KOPT-K1 (cell line): ENCODE results near the gene ETF1.

Experiments
- H3K27ac ChIP-seq: fragments of 200-600 bp; sonication (generic); 2 replicates; pipeline ENCODE4 v1.5.1; 2016; ENCODE audit warnings: antibody characterized with exemption, mild to moderate bottlenecking, low read depth, low read length; ENCODE audit not compliant: poor library complexity, severe bottlenecking
- H3K36me3 ChIP-seq: fragments of 200-600 bp; sonication (generic); 2 replicates; pipeline ENCODE4 v1.5.1; 2017; ENCODE audit warnings: antibody characterized with exemption, mild to moderate bottlenecking, low read length, moderate library complexity; ENCODE audit not compliant: insufficient read depth
- H3K9me3 ChIP-seq: fragments of 200-600 bp; sonication (generic); 2 replicates; pipeline ENCODE4 v1.5.1; 2017; ENCODE audit warnings: antibody characterized with exemption, low read length, mild to moderate bottlenecking; ENCODE audit not compliant: insufficient read depth, poor library complexity, severe bottlenecking

The ETF1 gene

DNA sequence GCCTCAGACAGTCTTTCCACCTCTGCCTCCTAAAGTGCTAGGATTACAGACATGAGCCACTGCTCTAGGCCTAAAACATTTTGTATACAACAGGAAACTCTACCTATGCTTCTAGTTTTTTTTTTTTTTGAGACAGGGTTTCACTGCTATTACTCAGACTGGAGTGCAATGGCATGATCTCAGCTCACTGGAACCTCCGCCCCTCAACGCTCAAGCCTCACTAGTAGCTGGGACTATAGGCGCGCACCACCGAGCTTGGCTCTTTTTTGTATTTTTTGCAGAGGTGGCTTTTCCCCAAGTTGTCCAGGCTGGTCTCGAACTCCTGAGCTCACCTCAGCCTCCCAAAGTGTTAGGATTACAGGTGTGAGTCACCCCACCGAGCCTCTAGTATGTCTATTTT lies 26.7 kb upstream of the ETF1 start:
- Histone ChIP-seq H3K9me3 (no peaks in the 10 kb centered on the region), H3K27ac (no peak overlapping the region), H3K36me3 (peaks cover 91% of the 10 kb centered on the region)

DNA sequence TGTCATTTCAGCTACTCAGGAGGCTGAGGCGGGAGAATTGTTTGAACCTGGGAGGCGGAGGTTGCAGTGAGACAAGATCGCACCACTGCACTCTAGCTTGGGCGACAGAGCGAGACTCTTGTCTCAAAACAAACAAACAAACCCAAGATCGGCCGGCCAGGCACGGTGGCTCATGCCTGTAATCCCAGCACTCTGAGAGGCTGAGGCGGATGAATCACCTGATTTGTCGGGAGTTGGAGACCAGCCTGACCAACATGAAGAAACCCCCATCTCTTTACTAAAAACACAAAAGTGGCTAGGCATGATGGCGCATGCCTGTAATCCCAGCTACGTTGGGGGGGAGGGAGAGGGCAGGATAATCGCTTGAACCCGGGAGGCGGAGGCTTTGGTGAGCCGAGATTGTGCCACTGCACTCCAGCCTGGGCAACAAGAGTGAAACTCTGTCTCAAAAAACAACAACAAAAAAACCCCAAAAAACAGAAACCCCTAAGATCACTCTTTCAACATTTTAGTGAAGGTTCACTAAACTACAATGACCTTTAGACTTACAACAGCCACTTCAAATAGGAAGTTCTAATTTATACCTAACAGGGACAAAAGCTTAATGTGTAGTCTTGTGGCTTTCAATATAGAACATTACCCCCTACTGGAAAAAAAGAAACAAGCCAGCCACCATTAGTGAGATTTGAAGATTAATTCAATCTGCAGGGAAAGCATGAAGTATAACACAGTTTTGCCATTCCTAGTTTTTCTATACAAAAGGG lies 25.2 kb upstream of the ETF1 start:
- H3K27ac ChIP-seq: no peak overlapping the region
- H3K9me3 ChIP-seq: no peaks in the 10 kb centered on the region
- peaks cover 100% of the 10 kb centered on the region for H3K36me3 ChIP-seq

DNA sequence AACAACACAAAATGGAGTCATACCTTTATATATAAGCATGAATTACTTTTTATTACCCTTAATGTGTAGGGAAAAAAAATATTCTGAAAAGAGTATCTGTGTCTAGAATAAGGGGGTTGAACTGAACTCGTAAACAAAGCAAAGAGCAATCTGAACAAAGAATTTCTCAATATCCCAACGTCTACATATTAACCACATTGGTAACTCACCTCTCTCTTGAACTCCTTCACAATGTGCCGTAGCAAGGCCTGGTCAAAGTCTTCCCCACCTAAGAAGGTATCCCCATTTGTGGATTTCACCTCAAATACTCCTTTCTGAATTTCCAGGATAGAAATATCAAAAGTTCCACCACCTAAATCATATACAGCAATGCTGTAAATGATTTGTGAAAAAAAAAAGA lies 23.8 kb upstream of the ETF1 start:
- H3K27ac ChIP-seq: no peak overlapping the region
- H3K36me3 ChIP-seq: peaks cover 98% of the 10 kb centered on the region
- H3K9me3 ChIP-seq: no peaks in the 10 kb centered on the region

DNA sequence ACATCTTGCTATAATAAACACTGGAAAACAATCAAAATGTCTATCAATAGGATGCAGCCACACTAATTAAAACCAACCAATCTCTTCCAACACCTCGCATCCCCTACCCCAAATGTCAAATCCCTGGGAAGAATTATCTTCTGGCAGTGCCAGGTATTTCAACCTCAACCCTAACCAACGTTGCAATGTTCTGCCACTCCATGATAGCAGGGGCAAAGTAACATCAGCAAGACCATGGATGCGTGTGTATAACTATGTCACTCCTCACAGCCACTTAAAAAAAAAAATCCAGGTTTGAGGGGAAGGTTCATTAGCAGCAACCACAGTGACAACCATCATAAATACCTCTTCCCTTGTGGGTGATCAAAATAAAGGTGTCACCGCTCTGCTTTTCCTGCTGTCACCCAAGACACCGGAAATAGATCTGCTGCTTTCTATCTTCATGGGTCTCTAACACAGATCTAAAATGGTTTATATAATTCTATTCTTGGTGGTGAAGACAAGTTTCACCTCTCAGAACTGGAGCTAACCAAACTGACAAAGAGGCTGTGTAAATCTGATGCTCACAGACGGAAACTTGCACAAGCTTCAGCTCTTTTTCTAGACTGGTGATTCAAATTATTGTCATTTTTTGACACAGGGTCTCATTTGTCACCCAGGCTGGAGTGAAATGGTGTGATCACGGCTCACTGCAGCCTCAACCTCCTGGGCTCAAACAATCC lies 22.2 kb upstream of the ETF1 start:
- Histone ChIP-seq H3K36me3 (peaks cover 98% of the 10 kb centered on the region), H3K27ac (no peak overlapping the region), H3K9me3 (no peaks in the 10 kb centered on the region)

DNA sequence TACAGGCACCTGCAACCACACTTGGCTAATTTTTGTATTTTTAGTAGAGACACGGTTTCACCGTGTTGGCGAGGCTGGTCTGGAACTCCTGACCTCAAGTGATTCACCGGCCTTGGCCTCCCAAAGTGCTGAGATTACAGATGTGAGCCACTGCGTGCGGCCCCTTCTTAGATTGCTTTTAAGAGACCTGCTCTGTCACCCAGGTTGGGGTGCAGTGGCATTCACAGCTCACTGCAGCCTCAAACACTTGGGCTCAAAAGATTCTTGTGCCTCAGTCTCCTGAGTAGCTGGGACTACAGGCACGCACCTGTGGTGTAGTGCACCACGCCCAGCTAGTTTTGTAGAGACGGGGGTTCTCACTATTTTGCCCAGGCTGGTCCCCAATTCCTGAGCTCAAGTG lies 21.2 kb upstream of the ETF1 start:
- Histone ChIP-seq H3K9me3 (no peaks in the 10 kb centered on the region), H3K27ac (no peak overlapping the region), H3K36me3 (peaks cover 98% of the 10 kb centered on the region)

DNA sequence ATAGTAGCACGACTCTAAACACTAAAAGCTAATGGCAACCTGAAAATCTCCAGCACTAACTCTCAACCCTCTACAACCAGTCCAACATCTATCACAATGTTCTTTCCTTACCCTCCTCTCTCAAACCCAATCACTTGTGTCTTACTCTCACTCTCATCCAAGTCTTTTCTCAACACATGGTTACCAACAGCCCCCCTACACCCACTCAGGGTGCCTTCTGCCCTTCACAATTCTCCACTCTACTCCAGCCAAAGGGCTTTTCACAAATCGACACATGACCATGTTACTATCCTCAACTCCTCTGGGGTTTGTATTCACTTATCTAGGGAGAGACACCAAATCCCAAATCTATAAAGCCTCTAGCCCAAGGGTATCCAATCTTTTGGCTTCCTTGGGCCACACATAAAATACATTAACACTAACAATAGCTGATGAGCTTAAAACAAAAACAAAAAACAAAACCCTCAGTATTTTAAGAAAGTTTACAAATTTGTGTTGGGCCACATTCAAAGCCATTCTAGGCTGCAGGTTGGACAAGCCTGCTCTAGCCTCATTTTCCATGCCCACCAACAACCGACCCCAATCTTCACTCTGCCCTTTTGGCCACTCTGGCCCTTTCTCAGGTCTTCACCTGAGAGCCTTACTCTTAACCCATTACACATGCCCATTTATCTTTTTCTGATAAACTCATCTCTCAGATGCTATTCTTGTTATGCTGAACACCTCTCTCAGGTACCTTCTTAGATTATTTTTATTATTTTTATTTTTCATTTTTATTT lies 20.5 kb upstream of the ETF1 start:
- H3K9me3 ChIP-seq: no peaks in the 10 kb centered on the region
- H3K36me3 ChIP-seq: peaks cover 98% of the 10 kb centered on the region
- no peak overlapping the region for H3K27ac ChIP-seq

DNA sequence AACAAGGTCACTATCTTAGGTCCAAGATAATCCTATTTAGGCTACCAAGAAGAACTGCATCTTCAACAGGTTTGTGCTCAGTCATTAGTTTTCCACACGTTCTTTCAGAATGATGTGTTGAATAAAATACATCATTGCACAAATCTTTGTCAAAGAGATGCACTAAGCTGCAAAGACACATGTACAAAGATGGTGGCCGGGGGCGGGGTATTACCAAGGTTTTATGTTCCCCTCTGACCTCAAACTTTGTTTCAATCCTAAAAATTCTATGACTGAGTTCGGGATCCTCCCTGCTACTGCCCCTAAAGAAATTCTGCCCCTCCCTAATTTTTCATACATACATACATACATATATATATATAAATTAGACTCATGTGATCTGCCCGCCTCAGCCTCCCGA lies 17.9 kb upstream of the ETF1 start:
- Histone ChIP-seq H3K27ac (no peak overlapping the region), H3K36me3 (peaks cover 98% of the 10 kb centered on the region)

DNA sequence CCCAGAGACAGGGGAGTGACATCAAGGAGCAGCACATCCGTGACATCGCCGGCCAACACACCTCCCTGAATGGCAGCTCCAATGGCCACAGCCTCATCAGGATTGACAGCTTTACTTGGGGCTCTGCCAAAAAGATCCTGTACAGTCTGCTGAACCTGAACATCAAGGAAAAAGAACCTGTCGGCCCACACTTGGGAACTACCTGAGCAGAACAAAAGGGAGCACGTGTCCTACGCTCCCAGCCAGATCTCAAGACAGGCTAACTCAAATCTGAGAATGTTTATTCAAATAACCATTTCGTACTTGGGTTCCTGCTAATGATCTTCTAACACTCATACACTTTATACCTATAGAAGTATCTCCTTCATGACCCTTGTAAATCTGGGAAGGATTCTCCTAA lies 16.9 kb upstream of the ETF1 start:
- Histone ChIP-seq H3K36me3 (peaks cover 98% of the 10 kb centered on the region), H3K27ac (no peak overlapping the region), H3K9me3 (no peaks in the 10 kb centered on the region)

More for the DNA sequence above, 17.9 kb upstream of the ETF1 start:
- H3K9me3 ChIP-seq: no peaks in the 10 kb centered on the region

DNA sequence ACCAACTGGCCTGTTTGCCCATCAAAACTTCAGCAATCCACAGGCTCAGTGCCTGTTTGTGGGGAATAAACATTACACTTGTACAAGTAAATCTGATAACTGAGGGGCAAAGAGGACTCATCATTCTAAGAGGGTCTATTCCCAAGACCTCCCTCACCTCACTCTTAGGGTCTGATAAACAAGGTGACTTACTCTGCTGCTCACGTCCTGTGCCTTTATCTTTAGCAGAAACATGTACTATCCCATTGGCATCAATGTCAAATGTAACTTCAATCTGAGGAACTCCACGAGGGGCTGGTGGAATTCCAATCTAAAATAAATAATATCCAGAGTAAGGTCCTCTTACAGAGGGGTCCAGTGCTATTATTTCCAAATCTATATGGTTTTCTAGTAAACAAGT lies 14.6 kb upstream of the ETF1 start:
- Histone ChIP-seq H3K27ac (no peak overlapping the region), H3K36me3 (peaks cover 98% of the 10 kb centered on the region), H3K9me3 (no peaks in the 10 kb centered on the region)

DNA sequence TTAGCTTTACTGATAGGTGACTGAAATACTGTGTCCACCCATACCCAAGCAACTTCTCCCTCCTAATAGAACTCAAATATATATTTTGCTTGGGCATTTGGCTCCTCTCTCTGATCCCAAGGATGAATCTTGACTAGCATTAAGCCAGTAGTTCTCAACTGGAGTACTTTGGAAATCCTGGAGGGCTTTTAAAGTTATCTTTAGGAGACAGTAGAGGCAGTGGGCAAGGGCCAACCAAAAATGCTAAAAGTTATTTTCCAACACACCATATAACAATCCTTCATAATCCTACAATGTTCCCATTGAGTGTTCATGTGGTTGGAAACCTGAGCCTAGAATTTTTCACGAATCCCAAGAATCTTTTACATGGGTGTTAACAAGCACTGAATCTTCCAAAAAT lies 11.1 kb upstream of the ETF1 start:
- peaks cover 75% of the 10 kb centered on the region for H3K36me3 ChIP-seq
- no peak overlapping the region for H3K27ac ChIP-seq
- H3K9me3 ChIP-seq: no peaks in the 10 kb centered on the region

DNA sequence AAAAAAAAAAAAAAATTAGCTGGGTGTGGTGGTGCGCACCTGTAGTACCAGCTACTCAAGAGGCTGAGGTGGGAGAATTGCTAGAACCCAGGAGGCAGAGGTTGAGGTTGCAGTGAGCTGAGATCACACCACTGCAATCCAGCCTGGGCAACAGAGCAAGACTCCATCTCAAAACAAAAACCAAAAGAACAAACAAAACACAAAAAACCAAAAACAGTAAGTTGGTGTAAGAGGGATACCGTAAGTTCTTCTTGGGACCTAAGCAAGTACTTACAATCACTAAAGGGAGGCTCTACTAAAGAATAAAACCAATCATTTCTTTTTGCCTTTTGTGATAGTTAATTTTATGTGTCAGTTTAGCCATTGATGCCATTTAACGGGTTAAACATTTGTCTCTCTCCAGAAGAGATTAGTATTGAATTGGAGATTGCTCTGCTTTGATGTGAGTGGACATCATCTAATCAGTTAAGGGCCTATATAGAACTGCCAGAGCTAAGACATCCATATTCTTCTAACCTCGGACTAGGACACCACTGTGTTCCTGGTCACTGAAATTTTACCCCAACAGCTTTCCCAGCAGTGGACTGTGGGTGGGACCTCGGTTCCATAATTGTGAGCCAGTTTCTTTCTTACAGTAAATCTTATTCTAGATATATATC lies 10.5 kb upstream of the ETF1 start:
- Histone ChIP-seq H3K27ac (no peak overlapping the region), H3K36me3 (peaks cover 69% of the 10 kb centered on the region), H3K9me3 (no peaks in the 10 kb centered on the region)

DNA sequence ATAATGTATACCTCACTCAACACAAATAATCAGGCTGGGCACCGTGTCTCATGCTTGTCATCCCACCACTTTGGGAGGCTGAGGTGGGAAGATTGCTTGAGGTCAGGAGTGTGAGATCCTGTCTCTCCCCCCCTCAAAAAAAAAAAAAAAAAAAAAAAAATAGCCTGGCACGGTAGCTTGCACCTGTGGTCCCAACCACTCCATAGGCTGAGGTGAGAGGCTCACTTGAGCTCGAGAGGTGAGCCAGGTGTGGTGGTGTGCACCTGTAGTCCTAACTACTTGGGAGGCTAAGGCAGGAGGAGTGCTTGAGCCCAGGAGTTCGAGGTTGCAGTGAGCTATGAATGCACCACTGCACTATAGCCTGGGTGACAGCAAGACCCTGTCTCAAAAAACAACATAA lies 9.6 kb upstream of the ETF1 start:
- H3K36me3 ChIP-seq: peaks cover 60% of the 10 kb centered on the region
- H3K27ac ChIP-seq: no peak overlapping the region
- H3K9me3 ChIP-seq: no peaks in the 10 kb centered on the region

DNA sequence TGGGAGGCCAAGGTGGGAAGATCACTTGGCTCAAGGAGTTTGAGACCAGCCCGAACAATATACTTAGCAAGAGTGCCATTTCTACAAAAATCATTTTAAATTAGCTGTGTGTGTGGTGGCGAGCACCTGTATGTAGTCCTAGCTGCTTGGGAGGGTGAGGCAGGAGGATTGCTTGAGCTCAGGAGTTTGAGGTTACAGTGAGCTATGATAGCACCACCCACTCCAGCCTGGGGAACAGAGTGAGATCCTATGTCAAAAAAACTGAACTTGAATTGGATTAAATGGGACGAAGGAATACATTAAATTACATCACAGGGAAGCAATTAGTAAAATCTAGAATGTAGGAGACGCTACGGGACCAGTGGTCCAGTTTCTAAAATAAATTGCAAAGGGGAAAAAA lies 6.4 kb upstream of the ETF1 start:
- Histone ChIP-seq H3K36me3 (peaks cover 28% of the 10 kb centered on the region), H3K27ac (no peak overlapping the region), H3K9me3 (no peaks in the 10 kb centered on the region)

DNA sequence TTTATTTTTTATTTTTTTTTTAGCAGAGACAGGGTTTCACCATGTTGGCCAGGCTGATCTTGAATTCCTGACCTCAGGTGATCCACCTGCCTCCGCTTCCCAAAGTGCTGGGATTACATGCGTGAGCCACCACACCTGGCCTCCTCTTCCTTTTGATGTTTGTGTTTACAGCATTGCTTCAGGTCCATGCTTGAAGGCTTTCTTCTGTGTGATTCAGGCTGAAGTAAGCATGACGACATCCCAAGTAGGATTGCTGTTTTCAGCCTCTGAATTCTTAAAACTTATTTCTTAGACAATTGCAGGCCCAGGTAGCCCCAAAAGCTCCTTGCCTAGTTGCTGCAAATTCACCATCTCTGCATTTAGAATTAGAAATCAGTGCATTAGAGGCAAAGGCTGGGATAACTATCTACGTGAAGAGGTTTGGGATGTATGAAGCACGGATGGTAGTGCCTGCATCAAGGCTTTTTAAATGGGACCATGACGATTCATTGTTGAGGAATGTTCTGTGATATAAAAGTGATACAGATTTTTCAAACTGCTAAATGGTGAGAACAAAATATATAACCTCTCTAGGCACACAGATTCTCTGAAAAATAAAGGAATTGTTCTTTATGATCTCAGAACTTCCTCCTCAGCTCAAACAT lies 3.0 kb upstream of the ETF1 start:
- Histone ChIP-seq H3K36me3 (peaks cover 5% of the 10 kb centered on the region), H3K27ac (no peak overlapping the region), H3K9me3 (no peaks in the 10 kb centered on the region)
